ENCODE data around the gene SEPSECS. TPM values are rescaled to one million over a fixed set of nuclear protein-coding genes. Genes with fewer than 3 reads are reported as not detected.

SEPSECS gene
- total RNA-seq, 1 donor = 8.3 TPM

DNA sequence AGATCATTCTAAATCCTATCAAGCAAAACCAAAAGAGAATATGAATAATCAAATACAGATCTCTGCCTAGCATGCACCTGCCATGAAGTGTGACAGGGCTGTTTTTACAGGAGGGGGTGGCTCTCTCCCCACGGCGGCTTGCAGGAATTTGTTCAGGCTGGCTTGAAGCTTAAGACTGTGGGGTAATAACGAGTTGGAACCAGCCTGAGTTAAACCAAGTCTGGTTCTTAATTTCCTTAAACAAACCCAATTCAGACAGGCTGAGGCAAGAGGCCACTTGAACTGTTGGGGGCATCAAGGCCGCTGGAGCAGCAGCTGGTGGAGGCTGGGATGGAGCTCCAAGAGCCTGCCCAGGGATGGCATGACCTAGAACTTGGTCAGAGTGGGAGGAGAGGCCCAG is 84.4 kb downstream of the SEPSECS start:
- Histone ChIP-seq H3K27me3 (ENCODE audit: insufficient read depth, low read length) (peaks cover 30% of the 10 kb centered on the region), H3K36me3 (ENCODE audit: insufficient read depth, low read length) (no peaks in the 10 kb centered on the region), H3K27ac (ENCODE audit: low read depth, low read length) (no peak overlapping the region), H3K79me2 (ENCODE audit: insufficient read depth, low read length) (no peaks in the 10 kb centered on the region), H3K4me1 (ENCODE audit: insufficient read depth, low read length) (no peaks in the 10 kb centered on the region), H4K20me1 (ENCODE audit: insufficient read depth, low read length) (no peaks in the 10 kb centered on the region), H3K9me3 (ENCODE audit: low read depth, low read length) (no peaks in the 10 kb centered on the region), H2AFZ (ENCODE audit: low read length) (no peak overlapping the region), H3K4me3 (ENCODE audit: insufficient read depth, low read length) (no peak overlapping the region), H3K4me2 (ENCODE audit: insufficient read depth, low read length) (no peak overlapping the region)
- DNase-seq (ENCODE audit: insufficient read length, low spot score, missing footprints) = no peak
- TF ChIP-seq, protein P1, sequence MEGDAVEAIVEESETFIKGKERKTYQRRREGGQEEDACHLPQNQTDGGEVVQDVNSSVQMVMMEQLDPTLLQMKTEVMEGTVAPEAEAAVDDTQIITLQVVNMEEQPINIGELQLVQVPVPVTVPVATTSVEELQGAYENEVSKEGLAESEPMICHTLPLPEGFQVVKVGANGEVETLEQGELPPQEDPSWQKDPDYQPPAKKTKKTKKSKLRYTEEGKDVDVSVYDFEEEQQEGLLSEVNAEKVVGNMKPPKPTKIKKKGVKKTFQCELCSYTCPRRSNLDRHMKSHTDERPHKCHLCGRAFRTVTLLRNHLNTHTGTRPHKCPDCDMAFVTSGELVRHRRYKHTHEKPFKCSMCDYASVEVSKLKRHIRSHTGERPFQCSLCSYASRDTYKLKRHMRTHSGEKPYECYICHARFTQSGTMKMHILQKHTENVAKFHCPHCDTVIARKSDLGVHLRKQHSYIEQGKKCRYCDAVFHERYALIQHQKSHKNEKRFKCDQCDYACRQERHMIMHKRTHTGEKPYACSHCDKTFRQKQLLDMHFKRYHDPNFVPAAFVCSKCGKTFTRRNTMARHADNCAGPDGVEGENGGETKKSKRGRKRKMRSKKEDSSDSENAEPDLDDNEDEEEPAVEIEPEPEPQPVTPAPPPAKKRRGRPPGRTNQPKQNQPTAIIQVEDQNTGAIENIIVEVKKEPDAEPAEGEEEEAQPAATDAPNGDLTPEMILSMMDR (IDR thresholded peaks at IDR 0.05; ENCODE audit: extremely low read depth, low read depth, low read length) = no peak

DNA sequence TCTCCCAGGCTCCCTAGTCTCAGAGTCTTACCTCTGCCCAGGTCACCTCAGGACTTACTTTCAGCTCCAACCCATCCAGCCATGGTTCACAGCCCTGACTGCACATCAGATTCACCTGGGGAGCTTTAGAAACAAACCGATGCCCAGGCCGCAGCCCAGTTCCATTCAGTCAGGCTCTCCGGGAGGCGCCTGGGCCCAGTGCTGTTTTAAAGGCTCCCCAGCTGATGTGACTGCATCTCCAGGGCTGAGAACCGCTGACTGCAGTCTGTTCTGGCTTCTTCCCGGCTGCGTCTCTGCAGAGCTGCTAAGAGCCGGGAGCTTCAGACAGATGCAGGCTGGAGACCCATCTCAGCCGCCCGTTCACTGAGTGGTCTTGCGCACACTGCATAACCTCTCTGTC is 85.1 kb downstream of the SEPSECS start:
- no peak overlapping the region for H3K4me3 ChIP-seq (ENCODE audit: insufficient read depth, low read length)
- H4K20me1 ChIP-seq (ENCODE audit: insufficient read depth, low read length) = no peaks in the 10 kb centered on the region
- no peak overlapping the region for H3K27ac ChIP-seq (ENCODE audit: low read depth, low read length)
- DNase-seq (ENCODE audit: insufficient read length, low spot score, missing footprints) = no peak
- no peak overlapping the region for H2AFZ ChIP-seq (ENCODE audit: low read length)
- H3K27me3 ChIP-seq (ENCODE audit: insufficient read depth, low read length) = peaks cover 30% of the 10 kb centered on the region
- no peaks in the 10 kb centered on the region for H3K79me2 ChIP-seq (ENCODE audit: insufficient read depth, low read length)
- no peaks in the 10 kb centered on the region for H3K36me3 ChIP-seq (ENCODE audit: insufficient read depth, low read length)
- TF ChIP-seq, protein P1 (IDR thresholded peaks at IDR 0.05; ENCODE audit: extremely low read depth, low read depth, low read length) = no peak
- no peaks in the 10 kb centered on the region for H3K4me1 ChIP-seq (ENCODE audit: insufficient read depth, low read length)
- H3K4me2 ChIP-seq (ENCODE audit: insufficient read depth, low read length) = no peak overlapping the region
- no peaks in the 10 kb centered on the region for H3K9me3 ChIP-seq (ENCODE audit: low read depth, low read length)

DNA sequence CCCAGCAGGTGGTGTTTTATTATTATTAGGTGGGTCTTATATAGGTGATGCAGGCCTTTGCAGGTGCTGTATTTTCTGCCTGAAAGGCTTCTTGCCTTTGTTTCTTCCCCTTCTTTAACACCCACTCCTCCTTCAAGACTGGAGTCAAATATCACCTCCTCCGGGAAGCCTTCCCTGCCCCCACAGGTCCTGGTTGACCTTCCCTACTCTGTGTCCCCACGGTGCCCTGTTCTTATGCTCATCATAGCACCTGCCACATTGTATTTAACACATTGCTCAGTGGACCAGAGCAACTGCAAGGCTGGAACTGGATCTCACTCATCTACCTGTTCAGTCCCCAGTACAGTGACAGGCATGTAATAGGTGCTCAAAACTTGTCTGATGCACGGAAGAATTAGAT is 89.7 kb downstream of the SEPSECS start:
- Histone ChIP-seq H3K4me3 (ENCODE audit: insufficient read depth, low read length) (no peak overlapping the region), H3K9me3 (ENCODE audit: low read depth, low read length) (no peaks in the 10 kb centered on the region), H3K4me2 (ENCODE audit: insufficient read depth, low read length) (no peak overlapping the region), H3K27ac (ENCODE audit: low read depth, low read length) (no peak overlapping the region), H2AFZ (ENCODE audit: low read length) (no peak overlapping the region), H3K79me2 (ENCODE audit: insufficient read depth, low read length) (no peaks in the 10 kb centered on the region), H3K36me3 (ENCODE audit: insufficient read depth, low read length) (no peaks in the 10 kb centered on the region), H3K27me3 (ENCODE audit: insufficient read depth, low read length) (peaks cover 21% of the 10 kb centered on the region), H4K20me1 (ENCODE audit: insufficient read depth, low read length) (no peaks in the 10 kb centered on the region), H3K4me1 (ENCODE audit: insufficient read depth, low read length) (no peaks in the 10 kb centered on the region)
- DNase-seq (ENCODE audit: insufficient read length, low spot score, missing footprints) = no peak
- TF ChIP-seq, protein P1 (IDR thresholded peaks at IDR 0.05; ENCODE audit: extremely low read depth, low read depth, low read length) = no peak

Other genes starting within 250 kb of the SEPSECS start
- 12.3 and 14.7 TPM in 2 replicates for gene CCDC149, start 247.4 kb downstream of the SEPSECS start, total RNA-seq
- under 0.01 TPM in 2 replicates for gene LGI2, start 129.5 kb downstream of the SEPSECS start, total RNA-seq
- 20.3 TPM in 2 replicates for gene PI4K2B, start 73.6 kb upstream of the SEPSECS start, total RNA-seq
- 13.0 and 13.4 TPM in 2 replicates for gene ZCCHC4, start 152.3 kb upstream of the SEPSECS start, total RNA-seq
- 28.2 and 31.8 TPM in 2 replicates for gene ANAPC4, start 216.8 kb upstream of the SEPSECS start, total RNA-seq

All from osteoblast (primary cell).